Liver (tissue), 9 donors: ENCODE results near the gene CELA2A. TPM values are rescaled to one million over a fixed set of nuclear protein-coding genes. Genes with fewer than 3 reads are reported as not detected.

Experiments used
- DNase-seq: peaks from one replicate; pipeline ENCODE4 v3.0.0-alpha.2; 2017; ENCODE audit warnings: low spot score
- H3K27ac ChIP-seq, 2 donors: one replicate each; pipeline ENCODE4 v1.7.0; 2013; ENCODE audit warnings: inconsistent platforms in 2 of 2, low read length in 2 of 2, control low read depth in 1 of 2, low read depth in 1 of 2, mild to moderate bottlenecking in 1 of 2
- H3K27me3 ChIP-seq, 4 donors: one replicate each; pipeline versions ENCODE4 v1.6.1 to v1.7.0; 2013; ENCODE audit warnings: low read length in 3 of 4, inconsistent platforms in 1 of 4, mild to moderate bottlenecking in 1 of 4, moderate library complexity in 1 of 4; ENCODE audit not compliant: control insufficient read depth in 4 of 4, insufficient read depth in 4 of 4
- H3K36me3 ChIP-seq, 4 donors: one replicate each; pipeline versions ENCODE4 v1.6.1 to v1.7.0; 2013; ENCODE audit warnings: low read length in 3 of 4, mild to moderate bottlenecking in 3 of 4, low read depth in 1 of 4, moderate library complexity in 1 of 4; ENCODE audit not compliant: control insufficient read depth in 4 of 4, insufficient read depth in 3 of 4
- H3K4me1 ChIP-seq, 4 donors: one replicate each; pipeline versions ENCODE4 v1.6.1 to v1.7.0; 2013; ENCODE audit warnings: low read length in 3 of 4, mild to moderate bottlenecking in 3 of 4, moderate library complexity in 1 of 4; ENCODE audit not compliant: control insufficient read depth in 4 of 4, insufficient read depth in 4 of 4
- H3K4me3 ChIP-seq, 3 donors: one replicate each; pipeline versions ENCODE4 v1.6.1 to v1.7.0; 2013; ENCODE audit warnings: low read length in 3 of 3, control low read depth in 1 of 3, low read depth in 1 of 3, mild to moderate bottlenecking in 1 of 3
- H3K9ac ChIP-seq, 2 donors: one replicate each; pipeline ENCODE4 v1.7.0; 2013; ENCODE audit warnings: low read length in 2 of 2, mild to moderate bottlenecking in 2 of 2, moderate library complexity in 2 of 2, control low read depth in 1 of 2, low read depth in 1 of 2
- H3K9me3 ChIP-seq, 4 donors: one replicate each; pipeline versions ENCODE4 v1.6.1 to v1.7.0; 2013; ENCODE audit warnings: low read length in 3 of 4; ENCODE audit not compliant: control insufficient read depth in 4 of 4
- EGR1 ChIP-seq, 2 donors: IDR thresholded peaks; 2 replicates each; pipeline ENCODE4 v1.6.1; 2016 to 2018; ENCODE audit warnings: antibody characterized with exemption in 2 of 2, low read depth in 2 of 2
- FOXA1 ChIP-seq: IDR thresholded peaks from 2 replicates; pipeline ENCODE4 v1.6.1; 2016; ENCODE audit warnings: antibody characterized with exemption
- HNF4G ChIP-seq: IDR thresholded peaks from 2 replicates; pipeline ENCODE4 v1.6.1; 2016; ENCODE audit warnings: antibody characterized with exemption
- JUND ChIP-seq, 2 donors: IDR thresholded peaks; 2 replicates each; pipeline ENCODE4 v1.6.1; 2016; ENCODE audit warnings: antibody characterized with exemption in 2 of 2
- NR2F2 ChIP-seq: IDR thresholded peaks from 2 replicates; pipeline ENCODE4 v1.6.1; 2016; ENCODE audit warnings: antibody characterized with exemption
- RAD21 ChIP-seq, 2 donors: IDR thresholded peaks; 2 replicates each; pipeline ENCODE4 v1.6.1; 2016; ENCODE audit warnings: antibody characterized with exemption in 2 of 2, mild to moderate bottlenecking in 2 of 2
- ZBTB33 ChIP-seq: IDR thresholded peaks from 2 replicates; pipeline ENCODE4 v1.6.1; 2016; ENCODE audit warnings: antibody characterized with exemption
- WGBS: extraction: QIAGEN DNeasy Blood & Tissue Kit; methylation state at CpG from one replicate; pipeline ENCODE4 v1.1.7; 2013; 5-methylcytosine and 5-hydroxymethylcytosine counted together
- polyA plus RNA-seq, 2 donors: library from polyadenylated mRNA; stranded (reverse) in 1 of 2; unstranded in 1 of 2; fragments of 200-250 nt in 1 of 2; fragments of >200 nt in 1 of 2; fragmentation: Nextera tagmentation in 1 of 2; extraction: Ambion mirVana in 1 of 2; gene quantifications; one replicate each; pipeline versions ENCODE4 v1.2.1 to v1.2.3, GENCODE V29; 2013 to 2015
- total RNA-seq, 2 donors: library from RNA; depleted of rRNA; stranded (reverse); fragments of >200 nt; gene quantifications; one replicate each; pipeline ENCODE4 v1.2.3, GENCODE V29; 2014
- TF ChIP-seq, protein P1 (sequence below): fragments of 150-350 bp; IDR thresholded peaks from 2 replicates; pipeline ENCODE4 v1.5.1; 2017; ENCODE audit warnings: improper control_type of control experiment, low read depth, low read length; ENCODE audit not compliant: missing input control
- TF ChIP-seq, protein P2 (sequence below): IDR thresholded peaks from 2 replicates; pipeline ENCODE4 v1.6.1; 2016; ENCODE audit warnings: antibody characterized with exemption
- TF ChIP-seq, protein P3 (sequence below): IDR thresholded peaks from 2 replicates; pipeline ENCODE4 v1.6.1; 2016; ENCODE audit warnings: antibody characterized with exemption, mild to moderate bottlenecking
- donor health status: healthy.
- donor health status: healthy.
- donor health status: healthy.
- donor health status: healthy.
- donor health status: healthy.

The CELA2A gene
- total and polyA plus RNA-seq, 4 donors, result not detected

GRCh38 chr1:15441247-15441646 is 15.3 kb upstream of the CELA2A start:
- Histone ChIP-seq H3K4me3 (no peak overlapping the region), H3K9me3 (no peaks in the 10 kb centered on the region), H3K4me1 (no peaks in the 10 kb centered on the region), H3K9ac (no peak overlapping the region), H3K36me3 (no peaks in the 10 kb centered on the region), H3K27ac (no peak overlapping the region), H3K27me3 (no peaks in the 10 kb centered on the region)
- WGBS, result 89% methylated on average over 6 of the region's 6 CpGs
- TF ChIP-seq JUND (IDR thresholded peaks at IDR 0.05), result no peak
- TF ChIP-seq, protein P1, sequence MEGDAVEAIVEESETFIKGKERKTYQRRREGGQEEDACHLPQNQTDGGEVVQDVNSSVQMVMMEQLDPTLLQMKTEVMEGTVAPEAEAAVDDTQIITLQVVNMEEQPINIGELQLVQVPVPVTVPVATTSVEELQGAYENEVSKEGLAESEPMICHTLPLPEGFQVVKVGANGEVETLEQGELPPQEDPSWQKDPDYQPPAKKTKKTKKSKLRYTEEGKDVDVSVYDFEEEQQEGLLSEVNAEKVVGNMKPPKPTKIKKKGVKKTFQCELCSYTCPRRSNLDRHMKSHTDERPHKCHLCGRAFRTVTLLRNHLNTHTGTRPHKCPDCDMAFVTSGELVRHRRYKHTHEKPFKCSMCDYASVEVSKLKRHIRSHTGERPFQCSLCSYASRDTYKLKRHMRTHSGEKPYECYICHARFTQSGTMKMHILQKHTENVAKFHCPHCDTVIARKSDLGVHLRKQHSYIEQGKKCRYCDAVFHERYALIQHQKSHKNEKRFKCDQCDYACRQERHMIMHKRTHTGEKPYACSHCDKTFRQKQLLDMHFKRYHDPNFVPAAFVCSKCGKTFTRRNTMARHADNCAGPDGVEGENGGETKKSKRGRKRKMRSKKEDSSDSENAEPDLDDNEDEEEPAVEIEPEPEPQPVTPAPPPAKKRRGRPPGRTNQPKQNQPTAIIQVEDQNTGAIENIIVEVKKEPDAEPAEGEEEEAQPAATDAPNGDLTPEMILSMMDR, result no peak
- TF ChIP-seq, protein P2, sequence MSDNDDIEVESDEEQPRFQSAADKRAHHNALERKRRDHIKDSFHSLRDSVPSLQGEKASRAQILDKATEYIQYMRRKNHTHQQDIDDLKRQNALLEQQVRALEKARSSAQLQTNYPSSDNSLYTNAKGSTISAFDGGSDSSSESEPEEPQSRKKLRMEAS, result no peak
- TF ChIP-seq, protein P3, sequence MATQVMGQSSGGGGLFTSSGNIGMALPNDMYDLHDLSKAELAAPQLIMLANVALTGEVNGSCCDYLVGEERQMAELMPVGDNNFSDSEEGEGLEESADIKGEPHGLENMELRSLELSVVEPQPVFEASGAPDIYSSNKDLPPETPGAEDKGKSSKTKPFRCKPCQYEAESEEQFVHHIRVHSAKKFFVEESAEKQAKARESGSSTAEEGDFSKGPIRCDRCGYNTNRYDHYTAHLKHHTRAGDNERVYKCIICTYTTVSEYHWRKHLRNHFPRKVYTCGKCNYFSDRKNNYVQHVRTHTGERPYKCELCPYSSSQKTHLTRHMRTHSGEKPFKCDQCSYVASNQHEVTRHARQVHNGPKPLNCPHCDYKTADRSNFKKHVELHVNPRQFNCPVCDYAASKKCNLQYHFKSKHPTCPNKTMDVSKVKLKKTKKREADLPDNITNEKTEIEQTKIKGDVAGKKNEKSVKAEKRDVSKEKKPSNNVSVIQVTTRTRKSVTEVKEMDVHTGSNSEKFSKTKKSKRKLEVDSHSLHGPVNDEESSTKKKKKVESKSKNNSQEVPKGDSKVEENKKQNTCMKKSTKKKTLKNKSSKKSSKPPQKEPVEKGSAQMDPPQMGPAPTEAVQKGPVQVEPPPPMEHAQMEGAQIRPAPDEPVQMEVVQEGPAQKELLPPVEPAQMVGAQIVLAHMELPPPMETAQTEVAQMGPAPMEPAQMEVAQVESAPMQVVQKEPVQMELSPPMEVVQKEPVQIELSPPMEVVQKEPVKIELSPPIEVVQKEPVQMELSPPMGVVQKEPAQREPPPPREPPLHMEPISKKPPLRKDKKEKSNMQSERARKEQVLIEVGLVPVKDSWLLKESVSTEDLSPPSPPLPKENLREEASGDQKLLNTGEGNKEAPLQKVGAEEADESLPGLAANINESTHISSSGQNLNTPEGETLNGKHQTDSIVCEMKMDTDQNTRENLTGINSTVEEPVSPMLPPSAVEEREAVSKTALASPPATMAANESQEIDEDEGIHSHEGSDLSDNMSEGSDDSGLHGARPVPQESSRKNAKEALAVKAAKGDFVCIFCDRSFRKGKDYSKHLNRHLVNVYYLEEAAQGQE, result no peak
- DNase-seq, result no peak

- no peaks in the 10 kb centered on the region for H3K27me3 ChIP-seq
- no peak for DNase-seq
- TF ChIP-seq, protein P2, result no peak
- TF ChIP-seq ZBTB33, result no peak
- no peak for TF ChIP-seq RAD21 (IDR thresholded peaks at IDR 0.05)
- TF ChIP-seq EGR1 (IDR thresholded peaks at IDR 0.05; ENCODE audit: low read depth in 2 of 2), result no peak
- TF ChIP-seq JUND (IDR thresholded peaks at IDR 0.05), result no peak
- no peak for TF ChIP-seq NR2F2
- no peak for TF ChIP-seq HNF4G
- TF ChIP-seq, protein P1, result no peak
- TF ChIP-seq FOXA1, result no peak
- no peak overlapping the region for H3K27ac ChIP-seq
- H3K9ac ChIP-seq, result no peak overlapping the region
- H3K4me3 ChIP-seq, result no peak overlapping the region
- whole genome bisulfite sequencing, result 94% methylated on average over 8 of the region's 8 CpGs
- no peaks in the 10 kb centered on the region for H3K9me3 ChIP-seq
- no peaks in the 10 kb centered on the region for H3K36me3 ChIP-seq
- H3K4me1 ChIP-seq, result no peaks in the 10 kb centered on the region
Measured at GRCh38 chr1:15442119-15442518, 14.4 kb upstream of the CELA2A start.
